Suprapubic skin (tissue), 4 donors: ENCODE data around the gene LDLRAD4. TPM values are rescaled to one million over a fixed set of nuclear protein-coding genes. Genes with fewer than 3 reads are reported as not detected.

Experiments used
- DNase-seq, 2 donors: peaks; one replicate each; pipeline ENCODE4 v3.0.0-alpha.2; 2019; ENCODE audit warnings: low spot score in 2 of 2
- H3K27ac ChIP-seq: fragments of 200-600 bp; sonication (generic); one replicate; pipeline ENCODE4 v1.5.1; 2019
- H3K27me3 ChIP-seq: fragments of 200-600 bp; sonication (generic); one replicate; pipeline ENCODE4 v1.5.1; 2019
- H3K36me3 ChIP-seq: fragments of 200-600 bp; sonication (generic); one replicate; pipeline ENCODE4 v1.5.1; 2019
- H3K4me1 ChIP-seq: fragments of 200-600 bp; sonication (generic); one replicate; pipeline ENCODE4 v1.5.1; 2019
- H3K4me3 ChIP-seq: fragments of 200-600 bp; sonication (generic); one replicate; pipeline ENCODE4 v1.5.1; 2019; ENCODE audit warnings: mild to moderate bottlenecking
- H3K9me3 ChIP-seq: fragments of 200-600 bp; sonication (generic); one replicate; pipeline ENCODE4 v1.5.1; 2019
- CTCF ChIP-seq, 2 donors: fragments of 200-600 bp in 1 of 2; fragments of 450-650 bp in 1 of 2; sonication (generic) in 1 of 2; IDR thresholded peaks; one replicate each; pipeline ENCODE4 v1.5.1; 2016 to 2019; ENCODE audit warnings: antibody characterized with exemption in 2 of 2, mild to moderate bottlenecking in 1 of 2, moderate library complexity in 1 of 2
- EP300 ChIP-seq: sonication (generic); formaldehyde crosslinking; IDR thresholded peaks from one replicate; pipeline ENCODE4 v1.6.1; 2017; ENCODE audit warnings: antibody characterized with exemption
- POLR2A ChIP-seq, 2 donors: fragments of 450-650 bp; IDR thresholded peaks; one replicate each; pipeline ENCODE4 v1.6.1; 2017; ENCODE audit warnings: antibody characterized with exemption in 2 of 2, mild to moderate bottlenecking in 2 of 2, moderate library complexity in 2 of 2
- POLR2AphosphoS5 ChIP-seq, 3 donors: sonication (generic); formaldehyde crosslinking; IDR thresholded peaks; one replicate each; pipeline ENCODE4 v1.6.1; 2017; ENCODE audit warnings: antibody characterized with exemption in 3 of 3
- WGBS: methylation state at CpG from one replicate; pipeline ENCODE4 v1.1.5; 2018; 5-methylcytosine and 5-hydroxymethylcytosine counted together
- total RNA-seq, 4 donors: library from RNA; depleted of rRNA; stranded (reverse); fragments of >200 nt; gene quantifications; one replicate each; pipeline ENCODE4 v1.1.0, GENCODE V29; 2016

Gene LDLRAD4
- total RNA-seq, 4 donors from 2014 or later: 10.1 to 31.6 (median 15.1) TPM

- DNase-seq: no peak
These were observed 309.2 kb downstream of the LDLRAD4 start for GRCh38 chr18:13527730-13528129.

GRCh38 chr18:13528739-13529392 is 310.3 kb downstream of the LDLRAD4 start:
- peak in 1 of 2 donors; percentile 63 for DNase-seq

More at GRCh38 chr18:13527730-13528129, 309.2 kb downstream of the LDLRAD4 start:
- Histone ChIP-seq H3K27me3 (no peaks in the 10 kb centered on the region), H3K4me1 (peaks cover 7% of the 10 kb centered on the region), H3K9me3 (no peaks in the 10 kb centered on the region), H3K4me3 (no peak overlapping the region), H3K27ac (no peak overlapping the region), H3K36me3 (peaks cover 5% of the 10 kb centered on the region)
- 83% methylated on average over 5 of the region's 5 CpGs for WGBS
- TF ChIP-seq POLR2A (IDR thresholded peaks at IDR 0.05) (no peak), POLR2AphosphoS5 (IDR thresholded peaks at IDR 0.05) (no peak), CTCF (IDR thresholded peaks at IDR 0.05) (no peak), EP300 (no peak)

GRCh38 chr18:13530033-13530878 is 311.7 kb downstream of the LDLRAD4 start:
- H3K36me3 ChIP-seq: no peaks in the 10 kb centered on the region
- TF ChIP-seq EP300 (no peak), CTCF (IDR thresholded peaks at IDR 0.05) (no peak), POLR2A (IDR thresholded peaks at IDR 0.05) (no peak), POLR2AphosphoS5 (IDR thresholded peaks at IDR 0.05) (no peak)
- H3K9me3 ChIP-seq: no peaks in the 10 kb centered on the region
- DNase-seq: no peak
- no peaks in the 10 kb centered on the region for H3K27me3 ChIP-seq
- peak overlapping the region; percentile 55 for H3K27ac ChIP-seq
- no peak overlapping the region for H3K4me3 ChIP-seq
- peaks cover 7% of the 10 kb centered on the region for H3K4me1 ChIP-seq
- WGBS: 72% methylated on average over 13 of the region's 14 CpGs

More at GRCh38 chr18:13528739-13529392, 310.3 kb downstream of the LDLRAD4 start:
- Histone ChIP-seq H3K4me3 (no peak overlapping the region), H3K4me1 (peaks cover 7% of the 10 kb centered on the region), H3K27me3 (no peaks in the 10 kb centered on the region), H3K36me3 (peaks cover 5% of the 10 kb centered on the region), H3K27ac (no peak overlapping the region), H3K9me3 (no peaks in the 10 kb centered on the region)
- 95% methylated on average over 8 of the region's 9 CpGs for WGBS
- TF ChIP-seq EP300: no peak
- TF ChIP-seq POLR2A (IDR thresholded peaks at IDR 0.05): no peak
- TF ChIP-seq CTCF (IDR thresholded peaks at IDR 0.05): no peak
- no peak for TF ChIP-seq POLR2AphosphoS5 (IDR thresholded peaks at IDR 0.05)

GRCh38 chr18:13530879-13531387 is 312.4 kb downstream of the LDLRAD4 start:
- peak in 1 of 2 donors; percentile 76 for DNase-seq
- Histone ChIP-seq H3K36me3 (no peaks in the 10 kb centered on the region), H3K4me3 (no peak overlapping the region), H3K27me3 (no peaks in the 10 kb centered on the region), H3K27ac (peak overlapping the region; percentile 55), H3K4me1 (peaks cover 7% of the 10 kb centered on the region), H3K9me3 (no peaks in the 10 kb centered on the region)
- TF ChIP-seq EP300 (no peak), POLR2A (IDR thresholded peaks at IDR 0.05) (no peak), CTCF (IDR thresholded peaks at IDR 0.05) (peak; percentile 19 to 36)
- WGBS: 86% methylated on average over 7 of the region's 7 CpGs
